KOPT-K1 (cell line): ENCODE measurements around the gene DLGAP3.
"Not testable (repeated sequence)": the region's sequence is repeated elsewhere in the genome, so short reads cannot be mapped to it uniquely, and the experiment has no call there.

Source experiments
- H3K27ac ChIP-seq: fragments of 200-600 bp; sonication (generic); 2 replicates; pipeline ENCODE4 v1.5.1; 2016; ENCODE audit warnings: antibody characterized with exemption, mild to moderate bottlenecking, low read depth, low read length; ENCODE audit not compliant: poor library complexity, severe bottlenecking
- H3K36me3 ChIP-seq: fragments of 200-600 bp; sonication (generic); 2 replicates; pipeline ENCODE4 v1.5.1; 2017; ENCODE audit warnings: antibody characterized with exemption, mild to moderate bottlenecking, low read length, moderate library complexity; ENCODE audit not compliant: insufficient read depth
- H3K9me3 ChIP-seq: fragments of 200-600 bp; sonication (generic); 2 replicates; pipeline ENCODE4 v1.5.1; 2017; ENCODE audit warnings: antibody characterized with exemption, low read length, mild to moderate bottlenecking; ENCODE audit not compliant: insufficient read depth, poor library complexity, severe bottlenecking

DLGAP3 gene

GRCh38 chr1:34825455-34826091 is 103.9 kb downstream of the DLGAP3 start:
- Histone ChIP-seq H3K9me3 (no peaks in the 10 kb centered on the region), H3K27ac (no peak overlapping the region), H3K36me3 (no peaks in the 10 kb centered on the region)

GRCh38 chr1:34824817-34825454 is 104.5 kb downstream of the DLGAP3 start:
- H3K9me3 ChIP-seq, result no peaks in the 10 kb centered on the region
- no peak overlapping the region for H3K27ac ChIP-seq
- H3K36me3 ChIP-seq, result no peaks in the 10 kb centered on the region

GRCh38 chr1:34822202-34822601 is 107.2 kb downstream of the DLGAP3 start:
- Histone ChIP-seq H3K36me3 (no peaks in the 10 kb centered on the region), H3K9me3 (no peaks in the 10 kb centered on the region), H3K27ac (no peak overlapping the region)

GRCh38 chr1:34818862-34819261 is 110.6 kb downstream of the DLGAP3 start:
- H3K36me3 ChIP-seq, H3K27ac ChIP-seq, H3K9me3 ChIP-seq: not testable (repeated sequence)

GRCh38 chr1:34816778-34817177 is 112.7 kb downstream of the DLGAP3 start:
- H3K27ac ChIP-seq, result no peak overlapping the region
- H3K36me3 ChIP-seq, result no peaks in the 10 kb centered on the region
- H3K9me3 ChIP-seq, result no peaks in the 10 kb centered on the region

GRCh38 chr1:34816332-34816731 is 113.1 kb downstream of the DLGAP3 start:
- no peak overlapping the region for H3K27ac ChIP-seq
- H3K9me3 ChIP-seq, result no peaks in the 10 kb centered on the region
- H3K36me3 ChIP-seq, result no peaks in the 10 kb centered on the region
